HEK293 (cell line): ENCODE data around the gene C3AR1.

Experiments
- CTCF ChIA-PET: fragments of 350-600 bp; formaldehyde crosslinking; extraction: SDS; loops from one replicate; lab custom pipeline; 2021; ENCODE audit warnings: antibody characterized with exemption; lab: Yijun Ruan, JAX
- POLR2A ChIA-PET: fragments of 300-600 bp; formaldehyde crosslinking; extraction: SDS; loops from one replicate; lab custom pipeline; 2020; ENCODE audit warnings: antibody characterized with exemption, inconsistent platforms; lab: Yijun Ruan, JAX
- H3K27ac ChIP-seq: fragments of 200-500 bp; sonication (Bioruptor generic); 2 replicates; pipeline ENCODE4 v1.5.1; 2014; ENCODE audit warnings: low read depth, low read length, control low read depth, inconsistent platforms; ENCODE audit errors: extremely low read depth
- H3K36me3 ChIP-seq, 2 experiments: fragments of 200-500 bp in 1 of 2; sonication (Bioruptor generic) in 1 of 2; 1 replicate in 1 of 2; 2 replicates in 1 of 2; pipeline ENCODE4 v1.5.1; 2014 to 2017; ENCODE audit warnings: inconsistent platforms in 2 of 2, low read length in 2 of 2; ENCODE audit not compliant: control insufficient read depth in 2 of 2, insufficient read depth in 1 of 2
- H3K4me1 ChIP-seq: fragments of 200-500 bp; sonication (Bioruptor generic); 2 replicates; pipeline ENCODE4 v1.5.1; 2014; ENCODE audit warnings: mild to moderate bottlenecking, low read length, inconsistent platforms; ENCODE audit not compliant: control insufficient read depth, insufficient read depth
- H3K4me3 ChIP-seq: 2 replicates; pipeline ENCODE4 v1.5.1; 2011; ENCODE audit warnings: low read depth, mild to moderate bottlenecking, control low read depth, low read length, moderate library complexity
- H3K9me3 ChIP-seq: fragments of 200-500 bp; sonication (Bioruptor generic); 2 replicates; pipeline ENCODE4 v1.5.1; 2014; ENCODE audit warnings: low read depth, low read length, inconsistent platforms; ENCODE audit not compliant: control insufficient read depth, insufficient read depth
- BCL11A ChIP-seq: fragments of 450-650 bp; formaldehyde crosslinking; IDR thresholded peaks from 2 replicates; pipeline ENCODE4 v1.5.1; 2016; ENCODE audit warnings: low read depth, missing biosample characterization, missing genetic modification characterization
- EGR2 ChIP-seq: fragments of 450-650 bp; formaldehyde crosslinking; IDR thresholded peaks from 2 replicates; pipeline ENCODE4 v1.5.1; 2016; ENCODE audit warnings: low read depth, missing biosample characterization, missing genetic modification characterization
- GLI4 ChIP-seq: fragments of 450-650 bp; formaldehyde crosslinking; IDR thresholded peaks from 2 replicates; pipeline ENCODE4 v1.5.1; 2016; ENCODE audit warnings: missing biosample characterization, missing genetic modification characterization
- GLIS2 ChIP-seq: fragments of 450-650 bp; formaldehyde crosslinking; IDR thresholded peaks from 2 replicates; pipeline ENCODE4 v1.5.1; 2016; ENCODE audit warnings: missing biosample characterization, missing genetic modification characterization
- HOXC10 ChIP-seq: sonication (generic); formaldehyde crosslinking; IDR thresholded peaks from 2 replicates; pipeline ENCODE4 v1.8.1; 2023; ENCODE audit warnings: mild to moderate bottlenecking, missing genetic modification reagents
- HOXD13 ChIP-seq: sonication (generic); formaldehyde crosslinking; IDR thresholded peaks from 2 replicates; pipeline ENCODE4 v1.8.0; 2022; ENCODE audit warnings: missing genetic modification reagents, borderline replicate concordance
- ZEB2 ChIP-seq: fragments of 450-650 bp; formaldehyde crosslinking; IDR thresholded peaks from 2 replicates; pipeline ENCODE4 v1.5.1; 2016; ENCODE audit warnings: missing biosample characterization, missing genetic modification characterization
- ZNF140 ChIP-seq: fragments of 450-650 bp; formaldehyde crosslinking; IDR thresholded peaks from 2 replicates; pipeline ENCODE4 v1.5.1; 2016; ENCODE audit warnings: missing biosample characterization, missing genetic modification characterization
- ZNF184 ChIP-seq: fragments of 450-650 bp; IDR thresholded peaks from 2 replicates; pipeline ENCODE4 v1.5.1; 2018; ENCODE audit warnings: missing biosample characterization, mild to moderate bottlenecking, missing genetic modification characterization
- ZNF211 ChIP-seq: fragments of 450-650 bp; formaldehyde crosslinking; IDR thresholded peaks from 2 replicates; pipeline ENCODE4 v1.5.1; 2016; ENCODE audit warnings: low read depth, missing biosample characterization, missing genetic modification characterization
- ZNF302 ChIP-seq: fragments of 450-650 bp; formaldehyde crosslinking; IDR thresholded peaks from 2 replicates; pipeline ENCODE4 v1.5.1; 2016; ENCODE audit warnings: missing biosample characterization, missing genetic modification characterization, low read depth
- ZNF311 ChIP-seq: fragments of 450-650 bp; formaldehyde crosslinking; IDR thresholded peaks from 2 replicates; pipeline ENCODE4 v1.5.1; 2017; ENCODE audit warnings: missing biosample characterization, missing genetic modification characterization, borderline replicate concordance
- ZNF341 ChIP-seq: fragments of 450-650 bp; formaldehyde crosslinking; IDR thresholded peaks from 2 replicates; pipeline ENCODE4; 2016; ENCODE audit warnings: low read depth, missing biosample characterization, missing genetic modification characterization
- ZNF529 ChIP-seq: fragments of 450-650 bp; formaldehyde crosslinking; IDR thresholded peaks from 2 replicates; pipeline ENCODE4 v1.5.1; 2017; ENCODE audit warnings: missing genetic modification characterization, missing biosample characterization; ENCODE audit not compliant: insufficient replicate concordance
- ZNF544 ChIP-seq: fragments of 450-650 bp; formaldehyde crosslinking; IDR thresholded peaks from 2 replicates; pipeline ENCODE4 v1.5.0; 2017; ENCODE audit warnings: missing biosample characterization, missing genetic modification characterization
- ZNF621 ChIP-seq: fragments of 450-650 bp; formaldehyde crosslinking; IDR thresholded peaks from 2 replicates; pipeline ENCODE4 v1.5.1; 2017; ENCODE audit warnings: missing biosample characterization, missing genetic modification characterization
- ZNF624 ChIP-seq: fragments of 450-650 bp; formaldehyde crosslinking; IDR thresholded peaks from 2 replicates; pipeline ENCODE4 v1.5.1; 2017; ENCODE audit warnings: missing biosample characterization, missing genetic modification characterization
- ZNF629 ChIP-seq: fragments of 450-650 bp; formaldehyde crosslinking; IDR thresholded peaks from 2 replicates; pipeline ENCODE4 v1.5.1; 2017; ENCODE audit warnings: missing biosample characterization, missing genetic modification characterization
- ZNF658 ChIP-seq: fragments of 450-650 bp; formaldehyde crosslinking; IDR thresholded peaks from 2 replicates; pipeline ENCODE4; 2016; ENCODE audit warnings: missing biosample characterization, missing genetic modification characterization
- ZNF707 ChIP-seq: fragments of 450-650 bp; formaldehyde crosslinking; IDR thresholded peaks from 2 replicates; pipeline ENCODE4 v1.5.1; 2016; ENCODE audit warnings: missing biosample characterization, missing genetic modification characterization
- ZNF76 ChIP-seq: fragments of 450-650 bp; formaldehyde crosslinking; IDR thresholded peaks from 2 replicates; pipeline ENCODE4; 2016; ENCODE audit warnings: low read depth, missing biosample characterization, missing genetic modification characterization, borderline replicate concordance
- TF ChIP-seq, protein P1 (sequence below): fragments of 450-650 bp; formaldehyde crosslinking; IDR thresholded peaks from 2 replicates; pipeline ENCODE4 v1.5.1; 2017; ENCODE audit warnings: missing biosample characterization, missing genetic modification characterization
- TF ChIP-seq, protein P2 (sequence below): fragments of 450-650 bp; formaldehyde crosslinking; optimal IDR thresholded peaks from 2 replicates; pipeline ENCODE3; 2016; ENCODE audit warnings: missing biosample characterization, mild to moderate bottlenecking, missing genetic modification characterization
- TF ChIP-seq, protein P3 (sequence below): fragments of 450-650 bp; formaldehyde crosslinking; IDR thresholded peaks from 2 replicates; pipeline ENCODE4 v1.5.1; 2016; ENCODE audit warnings: missing biosample characterization, missing genetic modification characterization
- TF ChIP-seq, protein P4 (sequence below): fragments of 450-650 bp; formaldehyde crosslinking; IDR thresholded peaks from 2 replicates; pipeline ENCODE4 v1.5.1; 2016; ENCODE audit warnings: missing biosample characterization, missing genetic modification characterization
- TF ChIP-seq, protein P5 (sequence below): fragments of 450-650 bp; formaldehyde crosslinking; IDR thresholded peaks from 2 replicates; pipeline ENCODE4 v1.5.1; 2017; ENCODE audit warnings: missing biosample characterization, missing genetic modification characterization

C3AR1 gene

DNA sequence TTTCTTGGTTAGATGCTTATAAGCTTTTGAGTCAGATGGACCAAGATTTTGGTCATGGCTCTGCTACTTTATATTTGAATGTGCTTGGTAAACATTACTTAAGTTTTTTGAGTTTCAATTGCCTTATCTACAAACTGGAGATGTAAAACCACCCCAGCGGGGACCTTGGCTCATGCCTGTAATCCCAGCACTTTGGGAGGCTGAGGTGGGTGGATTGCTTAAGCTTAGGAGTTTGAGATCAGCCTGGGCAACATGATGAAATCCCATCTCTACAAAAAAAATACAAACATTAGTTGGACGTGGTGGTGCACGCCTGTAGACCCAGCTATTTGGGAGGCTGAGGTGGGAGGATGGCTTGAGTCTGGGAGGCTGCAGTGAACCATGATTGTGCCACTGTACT is 27.1 kb upstream of the C3AR1 start:
- TF ChIP-seq ZEB2 (no peak), GLIS2 (tag by site-specific recombination) (no peak), HOXC10 (CRISPR knock-in tag) (no peak), EGR2 (tag by site-specific recombination) (no peak), ZNF76 (tag by site-specific recombination) (no peak)
- TF ChIP-seq, protein P1, sequence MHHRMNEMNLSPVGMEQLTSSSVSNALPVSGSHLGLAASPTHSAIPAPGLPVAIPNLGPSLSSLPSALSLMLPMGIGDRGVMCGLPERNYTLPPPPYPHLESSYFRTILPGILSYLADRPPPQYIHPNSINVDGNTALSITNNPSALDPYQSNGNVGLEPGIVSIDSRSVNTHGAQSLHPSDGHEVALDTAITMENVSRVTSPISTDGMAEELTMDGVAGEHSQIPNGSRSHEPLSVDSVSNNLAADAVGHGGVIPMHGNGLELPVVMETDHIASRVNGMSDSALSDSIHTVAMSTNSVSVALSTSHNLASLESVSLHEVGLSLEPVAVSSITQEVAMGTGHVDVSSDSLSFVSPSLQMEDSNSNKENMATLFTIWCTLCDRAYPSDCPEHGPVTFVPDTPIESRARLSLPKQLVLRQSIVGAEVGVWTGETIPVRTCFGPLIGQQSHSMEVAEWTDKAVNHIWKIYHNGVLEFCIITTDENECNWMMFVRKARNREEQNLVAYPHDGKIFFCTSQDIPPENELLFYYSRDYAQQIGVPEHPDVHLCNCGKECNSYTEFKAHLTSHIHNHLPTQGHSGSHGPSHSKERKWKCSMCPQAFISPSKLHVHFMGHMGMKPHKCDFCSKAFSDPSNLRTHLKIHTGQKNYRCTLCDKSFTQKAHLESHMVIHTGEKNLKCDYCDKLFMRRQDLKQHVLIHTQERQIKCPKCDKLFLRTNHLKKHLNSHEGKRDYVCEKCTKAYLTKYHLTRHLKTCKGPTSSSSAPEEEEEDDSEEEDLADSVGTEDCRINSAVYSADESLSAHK (tag by site-specific recombination): no peak
- TF ChIP-seq, protein P2, sequence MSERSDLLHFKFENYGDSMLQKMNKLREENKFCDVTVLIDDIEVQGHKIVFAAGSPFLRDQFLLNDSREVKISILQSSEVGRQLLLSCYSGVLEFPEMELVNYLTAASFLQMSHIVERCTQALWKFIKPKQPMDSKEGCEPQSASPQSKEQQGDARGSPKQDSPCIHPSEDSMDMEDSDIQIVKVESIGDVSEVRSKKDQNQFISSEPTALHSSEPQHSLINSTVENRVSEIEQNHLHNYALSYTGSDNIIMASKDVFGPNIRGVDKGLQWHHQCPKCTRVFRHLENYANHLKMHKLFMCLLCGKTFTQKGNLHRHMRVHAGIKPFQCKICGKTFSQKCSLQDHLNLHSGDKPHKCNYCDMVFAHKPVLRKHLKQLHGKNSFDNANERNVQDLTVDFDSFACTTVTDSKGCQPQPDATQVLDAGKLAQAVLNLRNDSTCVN (tag by site-specific recombination): no peak
- TF ChIP-seq, protein P3, sequence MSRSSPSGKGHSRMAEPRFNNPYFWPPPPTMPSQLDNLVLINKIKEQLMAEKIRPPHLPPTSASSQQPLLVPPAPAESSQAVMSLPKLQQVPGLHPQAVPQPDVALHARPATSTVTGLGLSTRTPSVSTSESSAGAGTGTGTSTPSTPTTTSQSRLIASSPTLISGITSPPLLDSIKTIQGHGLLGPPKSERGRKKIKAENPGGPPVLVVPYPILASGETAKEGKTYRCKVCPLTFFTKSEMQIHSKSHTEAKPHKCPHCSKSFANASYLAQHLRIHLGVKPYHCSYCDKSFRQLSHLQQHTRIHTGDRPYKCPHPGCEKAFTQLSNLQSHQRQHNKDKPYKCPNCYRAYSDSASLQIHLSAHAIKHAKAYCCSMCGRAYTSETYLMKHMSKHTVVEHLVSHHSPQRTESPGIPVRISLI (tag by site-specific recombination): no peak
- CTCF ChIA-PET: interaction anchor here (0.6 to 1.5 kb wide), 3 partner anchors 15 to 144 kb away, joined by 3 to 5 read pairs (median 4); no protein-coding TSS in a partner anchor
- Histone ChIP-seq H3K4me3 (no peak overlapping the region), H3K4me1 (no peaks in the 10 kb centered on the region), H3K27ac (no peak overlapping the region), H3K9me3 (no peaks in the 10 kb centered on the region), H3K36me3 (peaks cover 61 to 83% of the 10 kb centered on the region in 2 experiments)
- POLR2A ChIA-PET: no interaction called here

DNA sequence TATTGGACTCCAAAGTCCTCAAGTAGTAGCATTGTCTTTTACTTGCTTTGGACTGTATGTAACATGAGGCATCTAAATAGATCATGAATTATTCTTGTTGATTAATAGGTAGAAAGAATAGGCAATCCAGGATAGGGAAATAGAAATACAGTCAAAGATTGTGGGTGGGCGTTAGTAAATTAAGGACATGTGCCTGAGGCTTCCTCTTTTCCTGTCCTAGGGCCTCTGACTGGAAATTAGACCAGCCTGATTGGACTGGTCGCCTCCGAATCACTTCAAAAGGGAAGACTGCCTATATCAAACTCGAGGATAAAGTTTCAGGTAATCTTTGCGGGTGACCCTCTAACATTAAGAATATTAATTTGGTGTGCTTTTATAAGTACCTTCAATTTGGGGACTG is 23.6 kb upstream of the C3AR1 start:
- Histone ChIP-seq H3K27ac (no peak overlapping the region), H3K36me3 (peaks cover 51 to 53% of the 10 kb centered on the region in 2 experiments), H3K4me1 (peaks cover under 1% of the 10 kb centered on the region; the same call in 1 of the 2 replicates), H3K9me3 (no peaks in the 10 kb centered on the region), H3K4me3 (no peak overlapping the region)
- ChIA-PET POLR2A (no interaction called here), CTCF (interaction anchor here (0.7 to 2.9 kb wide), 2 partner anchors 19 to 523 kb away, joined by 3 to 13 read pairs; no protein-coding TSS in a partner anchor)
- no peak for TF ChIP-seq ZNF311
- TF ChIP-seq, protein P4, sequence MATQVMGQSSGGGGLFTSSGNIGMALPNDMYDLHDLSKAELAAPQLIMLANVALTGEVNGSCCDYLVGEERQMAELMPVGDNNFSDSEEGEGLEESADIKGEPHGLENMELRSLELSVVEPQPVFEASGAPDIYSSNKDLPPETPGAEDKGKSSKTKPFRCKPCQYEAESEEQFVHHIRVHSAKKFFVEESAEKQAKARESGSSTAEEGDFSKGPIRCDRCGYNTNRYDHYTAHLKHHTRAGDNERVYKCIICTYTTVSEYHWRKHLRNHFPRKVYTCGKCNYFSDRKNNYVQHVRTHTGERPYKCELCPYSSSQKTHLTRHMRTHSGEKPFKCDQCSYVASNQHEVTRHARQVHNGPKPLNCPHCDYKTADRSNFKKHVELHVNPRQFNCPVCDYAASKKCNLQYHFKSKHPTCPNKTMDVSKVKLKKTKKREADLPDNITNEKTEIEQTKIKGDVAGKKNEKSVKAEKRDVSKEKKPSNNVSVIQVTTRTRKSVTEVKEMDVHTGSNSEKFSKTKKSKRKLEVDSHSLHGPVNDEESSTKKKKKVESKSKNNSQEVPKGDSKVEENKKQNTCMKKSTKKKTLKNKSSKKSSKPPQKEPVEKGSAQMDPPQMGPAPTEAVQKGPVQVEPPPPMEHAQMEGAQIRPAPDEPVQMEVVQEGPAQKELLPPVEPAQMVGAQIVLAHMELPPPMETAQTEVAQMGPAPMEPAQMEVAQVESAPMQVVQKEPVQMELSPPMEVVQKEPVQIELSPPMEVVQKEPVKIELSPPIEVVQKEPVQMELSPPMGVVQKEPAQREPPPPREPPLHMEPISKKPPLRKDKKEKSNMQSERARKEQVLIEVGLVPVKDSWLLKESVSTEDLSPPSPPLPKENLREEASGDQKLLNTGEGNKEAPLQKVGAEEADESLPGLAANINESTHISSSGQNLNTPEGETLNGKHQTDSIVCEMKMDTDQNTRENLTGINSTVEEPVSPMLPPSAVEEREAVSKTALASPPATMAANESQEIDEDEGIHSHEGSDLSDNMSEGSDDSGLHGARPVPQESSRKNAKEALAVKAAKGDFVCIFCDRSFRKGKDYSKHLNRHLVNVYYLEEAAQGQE (tag by site-specific recombination): no peak
- no peak for TF ChIP-seq ZNF140 (tag by site-specific recombination)
- TF ChIP-seq ZNF184 (tag by site-specific recombination): no peak
- no peak for TF ChIP-seq ZNF341 (tag by site-specific recombination)
- TF ChIP-seq ZNF629: no peak
- no peak for TF ChIP-seq ZNF302 (tag by site-specific recombination)
- TF ChIP-seq ZNF529 (tag by site-specific recombination): no peak
- TF ChIP-seq GLI4: no peak
- no peak for TF ChIP-seq GLIS2 (tag by site-specific recombination)
- TF ChIP-seq, protein P5, sequence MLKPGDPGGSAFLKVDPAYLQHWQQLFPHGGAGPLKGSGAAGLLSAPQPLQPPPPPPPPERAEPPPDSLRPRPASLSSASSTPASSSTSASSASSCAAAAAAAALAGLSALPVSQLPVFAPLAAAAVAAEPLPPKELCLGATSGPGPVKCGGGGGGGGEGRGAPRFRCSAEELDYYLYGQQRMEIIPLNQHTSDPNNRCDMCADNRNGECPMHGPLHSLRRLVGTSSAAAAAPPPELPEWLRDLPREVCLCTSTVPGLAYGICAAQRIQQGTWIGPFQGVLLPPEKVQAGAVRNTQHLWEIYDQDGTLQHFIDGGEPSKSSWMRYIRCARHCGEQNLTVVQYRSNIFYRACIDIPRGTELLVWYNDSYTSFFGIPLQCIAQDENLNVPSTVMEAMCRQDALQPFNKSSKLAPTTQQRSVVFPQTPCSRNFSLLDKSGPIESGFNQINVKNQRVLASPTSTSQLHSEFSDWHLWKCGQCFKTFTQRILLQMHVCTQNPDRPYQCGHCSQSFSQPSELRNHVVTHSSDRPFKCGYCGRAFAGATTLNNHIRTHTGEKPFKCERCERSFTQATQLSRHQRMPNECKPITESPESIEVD (tag by site-specific recombination): no peak
- no peak for TF ChIP-seq ZNF707 (tag by site-specific recombination)
- no peak for TF ChIP-seq ZNF658
- no peak for TF ChIP-seq ZNF624 (tag by site-specific recombination)
- no peak for TF ChIP-seq BCL11A (tag by site-specific recombination)
- no peak for TF ChIP-seq HOXD13
- no peak for TF ChIP-seq ZNF211
- no peak for TF ChIP-seq ZNF544 (tag by site-specific recombination)
- TF ChIP-seq ZNF621 (tag by site-specific recombination): no peak
